ENCODE measurements around the gene C22orf15. TPM values are rescaled to one million over a fixed set of nuclear protein-coding genes. Genes with fewer than 3 reads are reported as not detected.

C22orf15 gene
- total RNA-seq, 3 donors from 2014 or later = 0.44 TPM; not detected in 2

DNA sequence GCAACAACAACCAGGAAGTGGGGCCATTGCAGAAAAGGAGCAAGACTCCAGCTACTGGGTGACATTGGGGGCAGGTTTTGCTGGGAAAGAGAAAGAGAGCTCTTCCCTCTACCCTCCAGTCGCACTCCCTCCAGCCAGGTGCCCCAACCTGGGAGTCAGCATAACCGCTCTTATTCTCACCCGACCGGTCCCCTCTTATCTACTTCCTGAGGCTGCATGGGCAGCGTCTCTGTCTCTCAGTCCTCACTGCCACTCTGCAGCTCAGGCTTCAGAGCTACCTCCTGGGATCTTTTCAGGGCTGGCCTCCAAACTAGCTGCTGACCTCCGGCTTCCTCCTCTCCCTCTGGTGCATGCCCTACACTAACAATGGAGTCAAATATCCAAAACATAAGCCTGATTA lies 17.0 kb upstream of the C22orf15 start:
- intact Hi-C loops (cut with DNase I, micrococcal nuclease) = no loop called here

DNA sequence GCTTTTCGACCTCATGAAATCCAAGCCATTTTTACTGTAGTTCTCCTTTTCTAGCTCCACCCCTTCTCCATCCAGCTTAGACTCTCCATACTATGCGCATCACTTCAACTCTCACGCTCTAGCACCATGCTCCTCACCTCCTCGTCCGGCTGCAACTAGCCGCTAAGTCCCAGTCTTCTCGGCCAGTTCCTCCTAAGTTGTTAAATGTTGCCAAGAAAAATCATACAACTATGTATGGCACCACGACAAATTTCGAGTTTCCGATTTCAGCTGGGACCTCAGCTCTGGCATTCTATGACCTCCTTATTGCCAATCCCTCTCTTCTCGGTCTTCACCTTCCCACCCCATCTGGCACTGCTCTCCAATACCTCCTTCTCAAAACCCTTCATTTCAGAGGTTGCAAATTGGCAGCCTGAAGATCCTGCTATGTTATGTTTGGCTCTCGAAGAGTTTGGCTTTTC lies 12.9 kb upstream of the C22orf15 start:
- Histone ChIP-seq H3K9me3 (no peaks in the 10 kb centered on the region), H3K4me1 (ENCODE audit: low read depth) (peaks cover 11% of the 10 kb centered on the region), H3K4me3 (no peak overlapping the region), H3K36me3 (ENCODE audit: low read depth) (no peaks in the 10 kb centered on the region)
- DNase-seq (no peak), ATAC-seq (no peak)
- intact Hi-C loops (cut with DNase I, micrococcal nuclease) = no loop called here
- no peak for TF ChIP-seq CTCF (IDR thresholded peaks at IDR 0.05)

More for the DNA sequence above, 17.0 kb upstream of the C22orf15 start:
- no peaks in the 10 kb centered on the region for H3K9me3 ChIP-seq
- peaks cover 8% of the 10 kb centered on the region for H3K4me1 ChIP-seq (ENCODE audit: low read depth)
- H3K36me3 ChIP-seq (ENCODE audit: low read depth) = no peaks in the 10 kb centered on the region
- no peak overlapping the region for H3K4me3 ChIP-seq
- no peak for TF ChIP-seq CTCF (IDR thresholded peaks at IDR 0.05)
- DNase-seq (no peak), ATAC-seq (no peak)

GRCh38 chr22:23750367-23750713 lies 12.4 kb upstream of the C22orf15 start:
- Histone ChIP-seq H3K4me1 (ENCODE audit: low read depth) (peaks cover 11% of the 10 kb centered on the region), H3K4me3 (peak overlapping the region; percentile 46), H3K36me3 (ENCODE audit: low read depth) (no peaks in the 10 kb centered on the region), H3K9me3 (no peaks in the 10 kb centered on the region)
- ATAC-seq (no peak), DNase-seq (no peak)
- no peak for TF ChIP-seq CTCF (IDR thresholded peaks at IDR 0.05)
- intact Hi-C loops (cut with DNase I, micrococcal nuclease) = no loop called here

GRCh38 chr22:23750714-23751440 lies 11.9 kb upstream of the C22orf15 start, which contains the start of gene ZNF70:
Gene ZNF70, minus strand, starts transcription at chr22:23751112. Its CDS starts 5,972 bp downstream, at chr22:23745140.
- intact Hi-C loops (cut with DNase I, micrococcal nuclease) = no loop called here
- peak; percentile 97 for ATAC-seq

GRCh38 chr22:23751441-23751996 lies 11.3 kb upstream of the C22orf15 start:
- intact Hi-C loops (cut with DNase I, micrococcal nuclease) = no loop called here
- ATAC-seq (peak; percentile 41), DNase-seq (peak; percentile 62 to 69 (median 62))
- TF ChIP-seq CTCF (IDR thresholded peaks at IDR 0.05) = no peak
- H3K4me3 ChIP-seq = peak overlapping the region; percentile 46
- no peaks in the 10 kb centered on the region for H3K9me3 ChIP-seq
- no peaks in the 10 kb centered on the region for H3K36me3 ChIP-seq (ENCODE audit: low read depth)
- H3K4me1 ChIP-seq (ENCODE audit: low read depth) = peaks cover 11% of the 10 kb centered on the region

More at GRCh38 chr22:23750714-23751440, 11.9 kb upstream of the C22orf15 start, which contains the start of gene ZNF70:
- TF ChIP-seq CTCF (IDR thresholded peaks at IDR 0.05) = no peak
- DNase-seq = peak; percentile 95
- Histone ChIP-seq H3K36me3 (ENCODE audit: low read depth) (no peaks in the 10 kb centered on the region), H3K9me3 (no peaks in the 10 kb centered on the region), H3K4me3 (peak within 1 kb of the TSS; percentile 46), H3K4me1 (ENCODE audit: low read depth) (peaks cover 11% of the 10 kb centered on the region)

All from mucosa of descending colon (tissue), 3 donors.